GM18868 (cell line): ENCODE measurements around the gene CTIF.

Source experiments
- ATAC-seq: cut with Tn5 transposase; IDR thresholded peaks from one replicate; pipeline ENCODE4 v1.9.1; 2021; ENCODE audit warnings: mild to moderate bottlenecking, moderate library complexity; ENCODE audit not compliant: unreplicated experiment

The CTIF gene

DNA sequence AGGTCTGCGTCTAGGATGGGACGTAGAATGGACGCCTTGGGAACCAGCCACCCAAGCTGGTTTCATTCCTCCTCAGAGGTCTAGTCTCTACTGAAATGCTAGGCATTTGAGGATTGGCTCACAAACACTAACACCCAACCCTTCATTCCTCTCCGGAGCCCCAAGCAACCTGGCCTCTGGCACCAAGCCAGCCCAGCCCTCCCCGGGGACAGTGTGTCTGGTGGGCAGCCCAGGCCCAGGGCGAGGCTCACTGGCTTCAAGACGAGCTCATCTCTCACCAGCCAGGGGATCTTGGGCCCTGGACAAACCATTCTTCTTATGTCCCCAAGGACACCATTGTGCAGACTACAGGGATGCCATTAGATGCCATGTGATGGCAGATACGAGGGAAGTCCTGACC is 182.5 kb downstream of the CTIF start:
- ATAC-seq = no peak

DNA sequence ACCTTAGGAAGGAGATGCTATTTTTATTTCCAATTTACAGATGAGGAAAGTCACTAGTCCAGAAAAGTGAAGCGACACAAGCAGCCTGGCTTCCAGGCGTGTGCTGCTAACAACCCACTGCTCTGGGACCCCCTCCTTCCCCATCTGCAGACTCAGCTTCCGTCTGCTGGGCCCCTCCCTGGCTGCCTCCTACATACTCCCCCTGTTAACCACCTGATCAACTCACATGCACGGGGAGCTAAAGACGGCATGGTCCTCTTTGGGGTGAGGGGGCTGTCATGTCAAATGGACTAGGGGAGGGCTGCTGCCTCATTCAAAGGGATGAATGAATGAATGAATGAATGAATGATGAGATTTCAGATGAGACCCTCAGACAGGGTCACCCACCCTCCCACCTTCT is 184.2 kb downstream of the CTIF start:
- ATAC-seq = no peak

DNA sequence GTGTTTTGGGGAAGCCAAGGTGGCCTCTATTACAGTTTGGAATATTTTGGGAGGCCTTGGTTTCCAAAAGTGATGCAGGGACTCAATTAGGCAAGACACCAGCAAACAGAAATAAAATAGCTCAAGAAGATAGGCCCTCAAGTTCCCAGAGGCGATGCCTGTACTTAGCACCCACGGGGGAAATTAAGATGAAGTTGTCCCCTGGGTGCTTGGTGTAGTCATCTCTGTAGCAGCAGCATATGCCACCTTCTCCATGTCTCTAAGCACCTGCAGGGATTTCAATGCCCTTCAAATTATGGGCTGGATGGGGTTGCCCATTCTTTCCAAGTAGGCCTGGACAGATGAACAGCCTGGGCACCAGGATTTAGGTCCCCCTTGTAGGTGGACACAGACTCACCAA is 185.0 kb downstream of the CTIF start:
- ATAC-seq = peak; percentile 83

DNA sequence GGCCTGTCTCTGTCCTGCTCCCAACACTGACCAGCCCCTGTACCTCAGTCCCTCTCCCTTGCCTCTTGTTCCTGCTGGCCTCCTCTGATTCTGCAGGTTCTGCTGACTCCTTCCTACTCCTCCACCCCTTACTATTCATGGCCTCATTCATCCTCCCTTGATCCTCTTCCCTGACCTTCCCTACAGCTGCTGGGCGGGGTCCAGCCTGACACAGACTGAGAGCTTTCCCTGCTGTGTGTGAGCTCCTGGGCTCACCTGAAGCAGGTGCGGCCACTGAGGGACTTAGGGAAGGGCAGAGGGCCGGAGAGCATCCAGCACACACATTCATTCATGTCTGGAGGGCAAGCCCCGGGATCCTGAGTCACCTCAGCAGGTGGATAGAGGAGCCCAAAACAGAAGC is 185.6 kb downstream of the CTIF start:
- ATAC-seq = no peak

DNA sequence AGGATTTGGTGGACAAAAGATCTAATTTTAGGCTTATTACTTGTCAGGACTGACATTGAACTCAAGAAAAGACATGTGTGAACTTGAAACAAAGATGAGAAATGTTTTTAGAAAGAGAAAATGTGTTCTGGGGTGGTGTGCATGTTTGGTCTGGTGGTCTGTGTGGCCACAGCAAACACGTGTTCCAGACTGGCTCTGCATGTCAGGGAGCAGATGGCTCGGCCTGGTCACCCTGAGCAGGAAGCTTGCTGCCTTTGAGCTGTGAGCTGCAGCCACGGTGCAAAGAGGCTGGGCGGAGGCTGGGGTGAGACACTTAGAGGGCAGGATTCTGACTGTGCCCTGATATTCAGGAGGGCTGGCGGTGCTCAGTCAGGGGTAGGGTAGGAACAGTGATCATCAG is 186.1 kb downstream of the CTIF start:
- no peak for ATAC-seq

DNA sequence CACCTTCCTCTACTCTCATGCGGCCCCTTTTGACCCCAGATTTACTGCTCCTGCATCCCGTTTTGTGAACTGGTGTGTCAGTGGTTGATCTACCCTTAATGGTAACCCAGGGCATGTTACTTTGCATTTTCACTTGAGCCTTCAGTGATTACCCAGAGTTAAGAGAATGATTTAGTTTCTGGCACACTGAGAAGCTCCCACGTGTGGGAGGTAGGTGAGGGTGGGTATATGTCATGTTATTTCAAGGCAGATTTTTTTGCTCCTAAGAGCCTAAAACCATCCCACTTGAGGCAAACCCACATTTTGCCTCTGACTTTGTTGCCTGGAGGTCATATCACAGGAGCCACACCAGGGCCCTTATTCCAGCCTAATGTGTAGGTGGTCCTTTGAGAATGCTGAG is 186.7 kb downstream of the CTIF start:
- ATAC-seq = no peak

DNA sequence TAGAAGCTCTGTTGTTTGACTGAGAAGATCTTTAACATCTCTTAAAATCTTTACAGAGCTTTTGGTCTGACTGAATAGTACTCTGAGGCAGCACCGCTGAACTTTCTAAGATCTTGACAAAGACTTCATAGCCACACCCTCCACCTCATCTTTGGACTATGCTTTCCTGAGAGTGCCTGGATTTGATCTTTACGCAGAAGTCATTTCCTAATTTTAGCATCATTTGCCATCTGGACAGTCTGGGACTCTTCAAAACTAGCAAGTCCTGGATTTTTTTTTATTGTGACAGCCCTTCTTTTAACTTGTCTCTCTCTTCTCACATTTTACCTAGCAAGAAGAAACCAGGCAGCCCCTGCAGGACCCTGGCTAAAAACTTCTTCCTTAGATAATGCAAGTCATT is 188.8 kb downstream of the CTIF start:
- no peak for ATAC-seq

DNA sequence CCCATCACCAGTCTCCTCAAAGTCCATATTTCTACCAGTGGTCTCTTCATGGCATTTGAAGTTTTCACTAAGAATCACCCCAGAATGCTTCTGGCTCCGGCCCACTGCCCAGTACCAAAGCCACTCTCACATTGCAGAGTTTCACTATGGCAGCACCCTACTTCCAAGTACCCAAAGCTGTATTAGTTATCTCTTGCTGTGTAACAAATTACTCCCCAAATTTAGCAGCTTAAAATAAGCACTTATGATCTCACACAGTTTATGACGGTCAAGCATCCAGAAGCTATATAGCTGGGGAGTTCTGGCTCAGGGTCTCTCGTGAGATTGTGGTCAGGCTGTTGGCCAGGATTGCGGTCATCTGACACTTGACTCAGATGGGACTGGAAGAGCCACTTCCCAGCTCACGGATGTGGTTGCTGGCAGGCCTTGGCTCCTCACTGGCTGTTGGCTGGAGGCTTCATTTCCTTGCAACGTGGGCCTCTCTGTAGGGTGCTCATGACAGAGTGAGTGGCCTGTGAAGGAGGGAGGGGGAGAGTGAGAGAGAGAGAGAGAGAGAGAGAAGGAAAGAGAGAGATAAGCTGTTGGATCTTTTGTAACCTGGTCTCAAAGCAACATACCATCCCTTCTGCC is 189.5 kb downstream of the CTIF start:
- ATAC-seq = no peak

DNA sequence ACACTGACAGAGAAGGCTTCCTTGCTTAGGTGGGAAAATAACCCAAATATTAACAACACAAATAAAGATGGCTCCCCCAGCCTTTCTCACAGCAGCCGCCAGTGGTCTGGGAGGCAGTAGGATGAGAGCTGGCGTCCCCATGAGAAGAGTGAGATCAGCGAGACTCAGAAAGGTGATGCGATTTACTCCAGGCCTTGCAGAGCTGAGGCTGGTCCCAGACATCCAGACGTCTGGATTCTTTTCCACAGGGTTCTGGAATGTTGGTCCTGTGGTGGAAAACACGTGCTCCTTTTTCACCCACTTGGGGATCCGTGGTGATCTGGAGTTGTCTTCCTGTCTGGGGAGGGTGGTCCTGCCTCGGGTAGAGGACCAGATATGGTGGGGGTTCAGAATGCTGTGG is 190.6 kb downstream of the CTIF start:
- no peak for ATAC-seq

DNA sequence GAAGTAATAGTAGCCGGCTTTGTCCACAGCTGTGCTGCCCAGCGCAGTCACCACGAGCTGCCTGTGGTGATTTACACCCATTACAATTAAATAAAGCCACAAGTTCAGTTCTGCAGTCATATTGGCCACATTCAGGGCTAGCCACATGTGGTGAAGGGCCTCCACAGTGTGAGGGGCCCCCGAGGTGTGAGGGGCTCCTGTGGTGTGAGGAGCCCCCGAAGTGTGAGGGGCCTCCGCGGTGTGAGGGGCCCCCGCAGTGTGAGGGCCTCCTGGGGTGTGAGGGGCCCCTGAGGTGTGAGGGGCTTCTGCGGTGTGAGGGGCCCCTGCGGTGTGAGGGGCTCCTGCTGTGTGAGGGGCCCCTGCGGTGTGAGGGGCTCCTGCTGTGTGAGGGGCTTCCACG is 191.2 kb downstream of the CTIF start:
- no peak for ATAC-seq

DNA sequence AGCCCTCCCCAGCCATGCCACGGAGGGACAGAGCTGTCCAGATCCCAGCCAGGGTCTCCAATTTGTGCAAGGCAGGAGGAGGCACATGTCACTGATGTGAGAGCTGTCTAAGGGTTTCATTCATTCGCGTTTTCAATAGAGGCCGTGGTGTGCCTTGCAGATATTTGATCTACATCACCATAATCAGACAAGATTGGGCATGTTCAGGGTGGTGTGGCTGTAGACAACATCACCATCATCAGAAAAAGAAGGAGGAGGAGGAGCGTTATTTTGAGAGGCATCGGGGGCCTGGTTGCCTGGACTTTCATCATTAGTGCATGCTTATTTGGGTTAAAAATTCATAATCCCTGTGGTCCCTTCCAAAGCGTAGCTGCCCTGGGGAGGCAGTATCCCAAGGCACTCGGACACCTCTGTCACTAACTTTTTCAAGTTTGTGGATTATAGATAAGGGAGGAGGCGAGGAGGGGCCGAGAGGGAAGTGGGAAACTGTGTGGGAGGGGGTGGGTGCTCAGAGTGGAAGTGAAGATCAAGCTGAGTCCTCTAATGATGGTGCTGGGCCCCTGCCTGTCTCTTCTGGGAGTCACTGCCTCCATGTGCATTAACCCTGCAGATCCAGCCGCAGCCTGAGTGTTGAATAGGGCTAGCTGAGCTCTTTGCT is 194.1 kb downstream of the CTIF start:
- ATAC-seq = peak; percentile 57

DNA sequence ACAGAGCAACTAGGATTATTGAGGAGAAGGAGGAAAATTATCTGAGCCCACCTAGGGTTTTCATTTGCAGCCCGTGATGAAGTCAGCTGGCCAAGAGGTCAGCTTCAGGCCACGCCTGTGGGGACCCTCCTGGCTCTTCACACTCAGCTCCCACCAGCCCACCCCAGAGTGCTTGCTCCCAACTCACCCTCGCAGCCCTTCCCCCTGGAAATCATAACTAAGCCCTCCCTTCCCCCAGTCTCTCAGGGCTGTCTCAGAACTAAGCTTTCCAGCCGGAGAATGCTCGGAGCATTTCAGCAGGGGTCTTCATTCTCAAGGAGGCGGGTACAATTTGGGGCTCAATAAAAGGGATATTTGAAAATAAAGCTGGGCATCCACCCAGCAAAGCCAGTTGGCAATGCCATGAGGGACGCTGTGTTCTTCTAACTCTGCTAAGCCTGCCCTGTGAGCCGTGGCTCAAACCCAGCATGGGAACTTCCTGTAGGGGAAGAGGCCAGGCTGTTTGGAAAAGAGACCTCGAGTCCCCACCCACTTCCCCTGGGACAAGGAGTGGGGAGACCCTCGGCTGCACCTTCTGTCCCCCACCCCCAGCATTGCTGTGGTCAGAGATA is 194.9 kb downstream of the CTIF start:
- no peak for ATAC-seq

DNA sequence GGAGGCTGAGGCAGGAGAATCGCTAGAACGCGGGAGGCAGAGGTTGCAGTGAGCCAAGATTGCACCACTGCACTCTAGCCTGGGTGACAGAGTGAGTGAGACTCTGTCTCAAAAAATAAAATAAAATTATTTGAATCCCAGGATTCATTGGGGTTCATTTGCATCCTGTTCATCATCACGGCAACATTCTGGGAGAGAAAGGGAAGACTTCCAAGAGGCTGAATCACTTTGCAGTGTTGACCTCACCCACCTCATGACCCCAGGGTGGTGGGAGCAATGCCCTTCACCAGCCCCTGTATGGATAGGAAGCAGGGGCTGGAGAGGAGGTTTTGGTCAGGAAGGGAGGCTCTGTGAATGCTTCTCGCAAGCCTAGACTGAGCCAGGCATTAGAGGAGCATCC is 195.6 kb downstream of the CTIF start:
- no peak for ATAC-seq

DNA sequence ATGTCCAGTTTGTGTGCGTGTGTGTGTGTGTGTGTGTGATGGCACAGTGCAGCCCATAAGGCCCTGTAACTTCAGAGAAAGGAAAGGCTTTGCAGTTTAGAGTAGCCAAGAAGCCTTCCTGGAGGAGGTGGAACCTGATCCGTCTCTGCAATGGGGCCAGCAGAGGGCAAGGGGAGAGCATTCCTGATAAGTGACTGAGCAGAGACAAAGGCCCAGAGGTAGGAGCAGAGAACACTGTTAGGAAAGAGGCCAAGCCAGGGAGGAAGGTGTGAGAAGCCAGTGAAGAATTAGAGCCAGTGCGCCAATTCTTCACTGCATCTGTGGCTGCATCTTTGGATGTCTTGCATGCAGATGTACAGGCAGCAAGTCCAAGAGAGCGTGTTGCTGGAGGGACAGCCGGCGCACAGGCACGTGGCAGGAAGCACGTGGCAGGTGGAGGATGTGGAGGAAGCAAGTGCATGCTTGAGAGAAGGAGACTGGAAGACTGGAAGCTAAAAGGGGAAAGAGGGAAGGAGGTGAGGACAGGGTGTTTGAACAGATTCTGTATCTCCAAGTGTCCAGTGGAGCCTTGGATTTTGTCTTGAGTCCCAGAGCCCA is 196.3 kb downstream of the CTIF start:
- ATAC-seq = no peak

DNA sequence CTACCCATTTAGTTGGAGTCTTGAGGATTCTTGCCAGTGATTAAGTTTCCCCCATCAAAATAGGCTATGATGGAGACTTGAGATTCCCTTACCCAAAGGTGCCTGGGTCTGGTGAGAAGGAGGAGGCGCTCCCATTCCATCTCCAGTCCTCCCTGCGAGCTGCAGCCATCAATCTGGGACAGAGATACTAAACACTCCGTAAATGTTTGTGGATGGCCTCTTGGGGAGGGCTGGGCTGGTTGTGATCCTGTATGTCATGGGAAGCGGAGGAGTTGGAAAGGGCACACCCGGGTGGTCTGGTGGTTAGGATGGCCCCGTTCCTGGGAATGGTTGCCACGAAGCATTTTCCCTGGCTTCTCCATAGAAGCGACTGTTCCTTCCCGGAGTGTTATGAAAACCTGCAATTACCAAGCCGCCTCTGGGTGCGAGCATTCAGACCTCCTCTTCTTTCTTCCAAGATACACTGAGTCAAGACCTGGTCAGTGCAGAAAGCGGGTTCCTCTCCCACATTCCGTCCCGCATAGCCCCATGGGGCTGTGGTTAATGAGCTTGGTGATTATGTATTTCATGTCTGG is 196.9 kb downstream of the CTIF start:
- ATAC-seq = no peak

DNA sequence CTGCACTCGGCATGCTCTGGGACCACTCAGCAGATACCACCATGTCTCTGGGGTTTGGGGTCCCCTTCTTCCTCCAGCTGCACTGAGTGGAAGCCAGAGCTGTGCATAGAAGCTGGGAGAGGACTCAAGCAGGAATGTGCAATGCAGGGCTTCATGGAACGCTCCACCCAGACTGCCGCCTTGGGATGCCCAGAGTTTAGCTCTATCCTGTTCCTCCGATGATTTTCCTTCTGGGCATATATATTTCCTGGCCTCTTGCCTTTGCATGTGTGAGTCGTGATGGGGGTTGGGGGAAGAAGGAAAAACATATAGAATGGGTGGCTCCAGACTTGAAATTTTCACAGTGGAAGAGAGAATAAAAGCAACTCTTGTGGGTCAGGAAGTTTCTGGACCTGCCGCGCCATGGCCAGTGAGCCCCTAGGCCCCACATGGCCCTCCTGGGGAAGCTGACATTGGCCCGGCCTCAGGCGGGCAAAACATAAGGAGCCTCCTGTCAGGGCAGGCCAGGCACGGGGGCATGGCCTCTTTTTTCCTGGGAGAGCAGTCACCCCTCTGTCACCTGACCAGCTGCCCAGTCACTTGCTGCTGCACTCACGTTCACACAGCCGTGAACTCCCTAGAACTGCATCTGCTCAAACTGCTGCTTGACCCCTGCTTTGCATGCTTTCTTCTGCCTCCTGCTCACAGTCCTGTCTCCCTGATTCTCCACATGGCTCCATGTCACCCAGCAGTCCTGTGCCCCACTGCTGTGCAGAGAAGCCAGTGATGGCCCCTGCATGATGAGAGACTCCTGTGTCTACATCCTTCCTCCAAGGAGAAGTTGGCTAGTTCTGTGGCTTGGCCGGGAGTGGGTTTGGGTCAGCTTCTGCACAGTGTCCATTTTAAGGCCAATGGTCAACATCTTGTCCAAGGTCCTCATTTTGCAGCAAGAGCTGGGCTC is 197.8 kb downstream of the CTIF start:
- ATAC-seq = no peak

DNA sequence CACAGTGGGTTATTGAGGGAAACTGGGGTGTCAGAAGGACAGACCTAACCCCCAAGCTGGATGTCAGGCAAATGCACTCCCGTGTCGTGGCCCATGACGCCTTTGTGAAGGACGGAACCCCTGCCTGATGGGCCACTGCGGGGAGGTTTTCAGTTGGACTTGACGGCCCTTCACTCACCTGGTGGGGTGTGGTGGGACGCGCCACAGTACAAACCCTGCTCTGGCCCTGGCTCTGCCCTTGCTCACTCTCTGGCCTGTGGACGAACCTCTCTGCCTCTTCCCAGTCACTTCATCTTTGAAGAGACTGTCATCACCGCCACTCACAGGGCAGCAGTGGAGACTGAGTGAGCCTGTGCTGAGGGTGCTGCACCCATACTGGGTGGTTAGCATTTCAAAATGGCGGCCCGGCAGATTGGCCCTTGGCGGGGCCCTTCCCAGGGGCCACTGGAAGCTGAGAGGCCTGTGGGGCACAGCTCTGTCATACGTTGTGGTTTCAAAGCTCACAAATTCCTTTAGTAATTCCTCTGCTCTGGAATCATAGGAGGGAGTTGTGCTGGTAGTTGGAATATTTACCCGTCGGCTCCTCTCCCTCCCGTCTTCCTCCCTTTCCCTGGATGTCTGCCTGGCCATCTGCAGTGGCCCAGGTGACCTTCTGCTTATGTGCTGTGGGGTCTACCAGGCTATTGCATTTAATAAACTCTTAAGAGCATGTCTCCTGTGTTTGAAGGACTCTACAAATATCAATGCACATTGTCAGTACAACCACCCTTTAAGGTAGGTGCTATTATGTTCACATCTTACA is 200.6 kb downstream of the CTIF start:
- ATAC-seq = no peak

DNA sequence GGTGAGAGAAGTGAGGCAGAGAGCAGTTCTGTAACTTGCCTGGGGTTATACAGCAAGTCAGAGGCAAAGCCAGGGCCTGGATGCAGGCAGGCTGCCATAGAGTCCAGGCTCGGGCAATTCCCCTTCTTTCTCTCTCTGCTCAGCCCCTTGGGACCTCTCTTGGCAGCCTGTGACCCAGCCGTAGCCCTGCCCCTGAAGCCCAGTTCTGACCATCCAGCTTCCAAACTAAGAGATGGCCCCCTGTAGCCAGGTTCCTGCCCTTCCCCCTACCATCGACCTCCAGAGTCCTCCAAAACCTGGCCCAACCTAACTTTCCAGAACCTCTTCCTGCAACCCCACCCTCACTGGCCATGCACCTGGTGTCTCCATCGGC is 201.2 kb downstream of the CTIF start:
- ATAC-seq = no peak

DNA sequence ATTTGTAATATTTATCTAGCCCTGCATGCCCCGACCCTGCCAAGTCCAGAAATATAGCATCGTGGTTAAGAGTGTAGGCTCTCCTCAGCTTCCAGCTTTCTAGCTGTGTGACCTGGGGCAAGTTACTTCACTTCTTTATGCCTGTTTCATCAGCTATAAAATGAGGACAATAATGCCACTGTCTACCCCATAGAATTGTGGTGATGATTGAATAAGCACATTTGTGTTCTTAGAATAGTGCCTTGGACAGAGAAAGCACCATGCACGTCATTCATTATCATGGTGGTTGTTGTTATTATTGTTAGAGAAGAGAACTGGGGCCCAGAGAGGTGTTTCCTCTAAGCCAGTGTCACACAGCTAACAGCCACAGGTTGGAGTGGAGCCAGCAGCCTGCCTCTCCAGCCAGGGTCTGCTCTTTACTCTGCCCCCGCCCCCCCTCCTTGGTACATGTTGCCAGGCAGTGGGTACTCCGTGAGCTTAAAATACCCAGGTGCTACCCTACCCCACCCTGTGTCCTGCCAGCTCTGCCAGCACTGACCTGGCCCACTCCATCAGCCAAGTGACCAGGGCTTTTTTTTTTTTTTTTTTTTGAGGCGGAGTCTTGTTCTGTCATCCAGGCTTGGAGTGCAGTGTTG is 202.1 kb downstream of the CTIF start:
- no peak for ATAC-seq

DNA sequence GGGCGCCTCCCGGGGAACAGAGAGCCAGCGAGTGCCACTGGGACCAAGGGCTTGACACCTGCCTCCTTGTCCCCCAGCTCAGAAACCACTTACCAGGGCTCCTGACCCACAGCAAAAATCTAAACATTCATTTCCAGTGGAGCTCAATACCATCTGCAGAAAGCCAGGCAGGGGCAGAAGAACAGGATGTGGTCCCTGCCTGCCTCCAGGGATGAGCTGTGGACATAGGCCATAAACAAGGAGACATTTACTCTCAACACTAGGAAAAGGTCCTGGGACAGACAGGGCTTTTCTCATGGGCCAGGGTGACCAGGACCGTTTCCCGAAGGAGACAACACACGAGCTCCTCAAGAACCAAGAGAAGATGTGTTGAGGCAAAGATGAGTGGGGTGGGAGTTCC is 203.0 kb downstream of the CTIF start:
- ATAC-seq = no peak
